GM21423 (cell line): ENCODE data around the gene PRKCG.

ENCODE experiments used
- ATAC-seq: cut with Tn5 transposase; IDR thresholded peaks from one replicate; pipeline ENCODE4 v1.9.1; 2021; ENCODE audit warnings: mild to moderate bottlenecking, moderate library complexity; ENCODE audit not compliant: unreplicated experiment

The PRKCG gene

GRCh38 chr19:53897459-53897858, 15.5 kb downstream of the PRKCG start:
- no peak for ATAC-seq

GRCh38 chr19:53898166-53898565, 16.2 kb downstream of the PRKCG start:
- ATAC-seq = no peak

DNA sequence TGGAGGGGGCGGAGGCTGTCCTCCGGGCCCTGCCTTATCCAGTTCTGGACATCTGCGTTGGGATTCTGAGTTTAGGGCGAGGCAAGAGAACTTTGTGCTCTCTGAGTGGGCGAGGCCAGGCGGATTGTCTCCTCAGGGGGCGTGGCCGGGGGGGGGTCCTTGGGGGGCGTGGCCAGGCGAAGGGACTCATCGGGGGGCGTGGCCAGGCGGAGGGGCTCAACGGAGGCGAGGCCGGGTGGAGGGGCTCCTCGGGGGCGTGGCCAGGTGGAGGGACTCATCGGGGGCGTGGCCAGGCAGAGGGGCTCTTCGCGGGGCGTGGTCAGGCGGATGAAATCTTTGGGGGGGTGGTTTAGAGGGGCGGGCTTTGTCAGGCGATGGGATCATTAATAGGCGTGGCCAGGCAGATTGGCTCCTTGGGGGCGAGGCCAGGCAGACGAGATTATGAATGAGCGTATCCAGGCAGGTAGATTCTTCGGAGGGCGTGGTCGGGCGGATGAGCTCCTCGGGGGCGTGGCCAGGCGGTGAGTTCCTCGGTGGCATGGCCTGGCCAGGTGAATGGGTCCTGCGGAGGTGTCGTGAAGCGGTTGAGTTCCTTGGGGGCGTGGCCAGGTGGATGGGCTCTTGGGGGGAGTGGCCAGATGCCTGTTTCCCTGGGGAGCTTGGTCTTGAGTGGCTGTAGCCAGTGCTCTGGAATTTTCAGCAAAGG, 16.8 kb downstream of the PRKCG start:
- ATAC-seq = no peak

DNA sequence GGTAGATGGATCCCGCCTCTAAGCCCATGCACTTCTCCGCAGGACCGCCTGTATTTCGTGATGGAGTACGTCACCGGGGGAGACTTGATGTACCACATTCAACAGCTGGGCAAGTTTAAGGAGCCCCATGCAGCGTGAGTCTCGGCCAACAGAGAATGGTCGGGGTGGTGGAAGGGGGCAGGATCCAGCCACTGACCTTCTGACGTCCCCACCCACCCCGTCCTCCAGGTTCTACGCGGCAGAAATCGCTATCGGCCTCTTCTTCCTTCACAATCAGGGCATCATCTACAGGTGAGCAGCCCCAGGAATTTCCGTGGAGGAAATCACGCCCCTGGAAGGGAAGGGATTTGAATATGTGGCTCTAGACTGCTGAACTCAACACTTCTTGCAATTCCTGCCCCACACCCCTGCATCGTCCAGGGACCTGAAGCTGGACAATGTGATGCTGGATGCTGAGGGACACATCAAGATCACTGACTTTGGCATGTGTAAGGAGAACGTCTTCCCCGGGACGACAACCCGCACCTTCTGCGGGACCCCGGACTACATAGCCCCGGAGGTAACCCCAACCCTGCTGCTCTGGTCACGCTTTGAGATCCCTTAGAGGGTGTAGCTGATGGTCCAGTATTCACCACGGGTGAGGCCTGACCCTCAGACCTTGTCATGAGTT, 18.3 kb downstream of the PRKCG start:
- no peak for ATAC-seq

DNA sequence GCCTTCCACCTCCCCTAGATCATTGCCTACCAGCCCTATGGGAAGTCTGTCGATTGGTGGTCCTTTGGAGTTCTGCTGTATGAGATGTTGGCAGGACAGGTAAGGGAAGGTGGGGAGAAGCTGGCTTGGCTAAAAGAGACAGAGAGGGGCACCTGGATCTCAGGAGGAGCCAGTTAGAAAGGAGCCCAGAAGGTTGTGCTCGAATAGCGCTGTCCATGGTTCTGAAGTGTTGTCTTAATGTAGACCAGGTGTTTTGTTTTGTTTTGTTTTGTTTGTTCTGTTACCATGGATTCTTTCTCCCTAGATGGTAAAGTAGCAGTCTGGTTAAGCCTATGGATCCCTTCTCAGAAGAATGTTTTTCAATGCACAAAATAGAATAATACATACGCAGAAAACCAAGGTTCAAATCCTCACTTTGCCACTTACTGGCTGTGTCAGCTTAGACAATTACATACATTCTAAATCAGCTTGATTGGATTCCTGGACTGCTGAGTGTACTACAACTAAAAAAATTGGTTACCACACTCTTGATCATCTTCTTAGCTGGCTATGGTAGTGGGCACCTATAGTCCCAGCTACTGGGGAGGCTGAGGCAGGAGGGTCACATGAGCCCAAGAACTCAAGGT, 21.2 kb downstream of the PRKCG start:
- ATAC-seq = no peak

- ATAC-seq = no peak
These were observed 22.9 kb downstream of the PRKCG start for GRCh38 chr19:53904909-53905308.

DNA sequence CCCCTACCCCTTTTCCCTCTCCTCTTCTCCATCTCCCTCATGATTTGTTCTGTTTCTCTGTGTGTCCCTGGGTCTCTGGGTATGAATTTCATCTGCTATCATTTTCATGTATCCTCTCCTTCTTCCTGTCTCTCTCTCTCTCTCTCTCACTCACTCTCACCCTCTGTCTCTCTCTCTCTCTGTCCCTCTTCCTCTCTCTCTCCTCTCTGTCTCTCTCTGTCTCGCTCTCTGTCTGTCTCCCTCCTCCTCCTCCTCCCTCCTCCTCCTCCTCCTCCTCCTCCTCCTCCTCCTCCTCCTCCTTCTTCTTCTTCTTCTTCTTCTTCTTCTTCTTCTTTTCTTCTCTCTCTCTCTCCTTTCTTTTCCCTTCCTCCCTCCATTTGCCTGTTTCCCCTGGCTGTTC, 23.8 kb downstream of the PRKCG start:
- no peak for ATAC-seq

DNA sequence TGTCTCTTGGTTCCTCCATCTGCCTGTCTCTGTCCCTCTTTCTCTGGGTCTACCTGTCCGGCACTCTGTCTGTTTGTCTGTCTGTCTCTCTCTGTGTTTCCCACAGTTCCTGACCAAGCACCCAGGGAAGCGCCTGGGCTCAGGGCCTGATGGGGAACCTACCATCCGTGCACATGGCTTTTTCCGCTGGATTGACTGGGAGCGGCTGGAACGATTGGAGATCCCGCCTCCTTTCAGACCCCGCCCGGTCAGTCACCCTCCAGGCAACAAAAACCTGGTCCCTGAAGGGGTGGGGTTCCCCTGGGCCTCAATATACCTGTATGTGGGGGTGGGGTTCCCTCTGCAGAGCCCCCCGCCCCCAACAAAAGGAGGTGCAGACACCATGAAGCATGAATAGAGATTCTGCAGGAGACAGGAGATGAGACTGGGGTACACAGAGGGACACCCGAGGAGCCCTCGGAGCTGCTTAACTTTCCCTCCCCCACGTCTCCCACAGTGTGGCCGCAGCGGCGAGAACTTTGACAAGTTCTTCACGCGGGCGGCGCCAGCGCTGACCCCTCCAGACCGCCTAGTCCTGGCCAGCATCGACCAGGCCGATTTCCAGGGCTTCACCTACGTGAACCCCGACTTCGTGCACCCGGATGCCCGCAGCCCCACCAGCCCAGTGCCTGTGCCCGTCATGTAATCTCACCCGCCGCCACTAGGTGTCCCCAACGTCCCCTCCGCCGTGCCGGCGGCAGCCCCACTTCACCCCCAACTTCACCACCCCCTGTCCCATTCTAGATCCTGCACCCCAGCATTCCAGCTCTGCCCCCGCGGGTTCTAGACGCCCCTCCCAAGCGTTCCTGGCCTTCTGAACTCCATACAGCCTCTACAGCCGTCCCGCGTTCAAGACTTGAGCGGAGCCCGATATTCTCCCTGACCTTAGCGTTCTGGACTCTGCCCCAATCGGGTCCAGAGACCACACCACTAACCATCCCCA, 24.5 kb downstream of the PRKCG start:
- no peak for ATAC-seq

DNA sequence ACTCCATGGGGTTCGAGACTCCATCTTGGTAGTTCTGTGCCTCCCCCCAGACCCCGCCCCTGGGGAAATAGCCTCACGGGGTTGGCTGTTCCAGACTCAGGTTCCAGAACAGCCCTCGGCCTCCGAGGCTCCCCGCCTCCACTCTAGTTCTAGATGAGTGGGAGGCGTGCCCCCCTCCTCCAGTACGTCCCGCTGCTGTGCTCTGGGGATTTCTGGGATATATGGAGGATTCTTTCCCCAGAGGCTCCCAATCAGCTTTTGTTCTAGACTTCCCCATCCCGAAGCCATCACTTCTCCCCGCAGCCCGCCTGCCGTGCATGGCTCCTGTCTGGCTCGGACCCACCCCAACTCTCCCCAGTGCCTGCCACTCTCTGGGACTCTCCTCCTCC, 25.2 kb downstream of the PRKCG start:
- ATAC-seq = no peak

- ATAC-seq = no peak
These were observed 25.7 kb downstream of the PRKCG start for GRCh38 chr19:53907690-53908089.

- ATAC-seq = no peak
These were observed 26.3 kb downstream of the PRKCG start for GRCh38 chr19:53908106-53908934.

GRCh38 chr19:53908935-53909415, 27.0 kb downstream of the PRKCG start, which contains the start of gene CACNG7:
CACNG7 (plus strand) TSS chr19:53909278; CDS start chr19:53912832, 3,554 bp downstream.
- ATAC-seq = no peak

- no peak for ATAC-seq
These were observed 27.6 kb downstream of the PRKCG start for GRCh38 chr19:53909471-53910169.

GRCh38 chr19:53910170-53910518, 28.1 kb downstream of the PRKCG start:
- ATAC-seq = no peak

GRCh38 chr19:53912653-53913052, 30.7 kb downstream of the PRKCG start:
- ATAC-seq = no peak

- ATAC-seq = no peak
These were observed 33.0 kb downstream of the PRKCG start for GRCh38 chr19:53915000-53915399.

GRCh38 chr19:53916004-53916403, 34.0 kb downstream of the PRKCG start:
- no peak for ATAC-seq

GRCh38 chr19:53917356-53917755, 35.4 kb downstream of the PRKCG start:
- ATAC-seq = no peak

DNA sequence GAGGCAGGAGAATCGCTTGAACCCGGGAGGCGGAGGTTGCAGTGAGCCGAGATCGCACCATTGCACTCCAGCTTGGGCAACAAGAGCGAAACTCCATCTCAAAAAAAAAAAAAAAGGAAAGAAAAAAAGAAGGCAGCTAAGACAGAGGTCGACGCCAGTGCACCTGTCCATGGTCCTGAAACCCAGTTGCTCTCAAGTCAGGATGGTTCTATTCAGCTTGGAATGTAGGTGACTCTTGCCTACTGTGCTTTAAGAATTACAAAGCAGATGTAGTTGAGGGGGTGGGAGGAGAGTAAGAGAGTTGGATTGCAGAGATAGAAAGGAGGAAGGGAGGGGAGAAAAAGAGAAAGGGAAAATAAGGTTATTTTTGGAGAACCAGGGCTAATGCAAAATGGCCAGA, 45.7 kb downstream of the PRKCG start:
- no peak for ATAC-seq
